ENCODE data around the gene TMEM269.

TMEM269 gene

DNA sequence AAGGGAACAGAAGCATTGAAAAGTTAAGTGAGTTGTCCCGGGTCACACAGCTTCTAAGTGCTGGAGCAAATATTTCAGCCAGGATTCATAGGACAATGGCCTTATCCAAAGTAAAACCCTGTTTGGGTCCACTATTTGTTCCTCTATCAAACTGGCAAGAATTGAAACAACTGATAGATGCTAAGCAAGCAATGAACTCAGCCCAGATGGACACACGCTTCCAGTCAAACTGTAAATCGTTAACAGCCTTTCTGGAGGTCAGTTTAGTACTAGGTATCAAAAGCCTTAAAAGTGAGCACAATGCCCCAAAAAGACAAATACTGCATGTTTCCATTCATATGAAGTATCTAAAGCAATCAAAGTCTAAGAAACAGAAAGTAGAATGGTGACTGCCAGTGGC, 33.2 kb downstream of the TMEM269 start:
- no peak overlapping the region for H3K4me3 ChIP-seq (ENCODE audit: low read length)
- H3K79me2 ChIP-seq (ENCODE audit: low read length) = no peaks in the 10 kb centered on the region
- H3K4me1 ChIP-seq (ENCODE audit: low read length) = peaks cover 6% of the 10 kb centered on the region
- no peak for DNase-seq
- no peaks in the 10 kb centered on the region for H3K27me3 ChIP-seq (replicated peaks; ENCODE audit: insufficient read depth, low read length)
- no peaks in the 10 kb centered on the region for H4K20me1 ChIP-seq (ENCODE audit: insufficient read depth, low read length)
- TF ChIP-seq EZH2phosphoT487 (IDR thresholded peaks at IDR 0.05; ENCODE audit: low read length) (no peak), CTCF (IDR thresholded peaks at IDR 0.05; ENCODE audit: low read length) (no peak), EZH2 (optimal IDR thresholded peaks at IDR 0.05; ENCODE audit: low read depth, low read length) (no peak)
- peaks cover 8% of the 10 kb centered on the region; the same call in 1 of the 2 replicates for H3F3A ChIP-seq (ENCODE audit: insufficient read depth, low read length)
- no peak overlapping the region for H3K9ac ChIP-seq (ENCODE audit: low read length)
- no peak overlapping the region for H2AFZ ChIP-seq (ENCODE audit: low read length)
- H3K4me2 ChIP-seq (ENCODE audit: low read depth, low read length) = no peak overlapping the region
- H3K36me3 ChIP-seq (replicated peaks; ENCODE audit: insufficient read depth, low read length) = no peaks in the 10 kb centered on the region
- H3K9me3 ChIP-seq (replicated peaks; ENCODE audit: insufficient read depth, low read length) = no peaks in the 10 kb centered on the region
- H3K27ac ChIP-seq (ENCODE audit: low read length) = no peak overlapping the region
- no peaks in the 10 kb centered on the region for H3K9me2 ChIP-seq (replicated peaks; ENCODE audit: insufficient read depth, low read length)

DNA sequence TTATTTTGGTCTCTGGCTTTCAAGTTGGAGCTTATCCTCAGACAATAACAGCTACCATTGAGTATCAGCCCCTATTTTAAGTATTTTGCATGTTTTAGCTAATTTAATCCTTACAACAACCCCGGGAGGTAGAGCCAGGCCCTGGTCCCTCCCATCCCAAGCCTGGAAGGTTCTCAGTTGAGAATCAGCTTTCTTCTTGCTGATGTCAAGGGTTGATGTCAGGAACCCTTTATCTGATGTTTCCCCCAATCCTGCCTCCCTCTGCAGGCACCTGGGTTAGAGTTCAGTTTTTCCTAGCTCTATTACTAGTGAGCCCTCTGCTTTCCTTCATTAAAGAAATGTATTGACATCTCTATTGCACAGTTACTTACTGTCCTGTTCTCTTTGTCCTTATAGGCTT, 36.0 kb downstream of the TMEM269 start:
- Histone ChIP-seq H3K27ac (ENCODE audit: low read length) (no peak overlapping the region), H3K4me3 (ENCODE audit: low read length) (no peak overlapping the region), H3K27me3 (replicated peaks; ENCODE audit: insufficient read depth, low read length) (no peaks in the 10 kb centered on the region), H3K9ac (ENCODE audit: low read length) (no peak overlapping the region), H3F3A (ENCODE audit: insufficient read depth, low read length) (peaks cover 8% of the 10 kb centered on the region; the same call in 1 of the 2 replicates), H3K4me2 (ENCODE audit: low read depth, low read length) (no peak overlapping the region), H4K20me1 (ENCODE audit: insufficient read depth, low read length) (no peaks in the 10 kb centered on the region), H3K4me1 (ENCODE audit: low read length) (peaks cover 5% of the 10 kb centered on the region), H3K9me2 (replicated peaks; ENCODE audit: insufficient read depth, low read length) (no peaks in the 10 kb centered on the region), H3K9me3 (replicated peaks; ENCODE audit: insufficient read depth, low read length) (no peaks in the 10 kb centered on the region), H3K36me3 (replicated peaks; ENCODE audit: insufficient read depth, low read length) (no peaks in the 10 kb centered on the region), H2AFZ (ENCODE audit: low read length) (no peak overlapping the region), H3K79me2 (ENCODE audit: low read length) (no peaks in the 10 kb centered on the region)
- TF ChIP-seq EZH2 (optimal IDR thresholded peaks at IDR 0.05; ENCODE audit: low read depth, low read length) = no peak
- no peak for TF ChIP-seq EZH2phosphoT487 (IDR thresholded peaks at IDR 0.05; ENCODE audit: low read length)
- TF ChIP-seq CTCF (IDR thresholded peaks at IDR 0.05; ENCODE audit: low read length) = no peak
- DNase-seq = no peak

GRCh38 chr1:42821690-42822089, 36.9 kb downstream of the TMEM269 start:
- no peak for DNase-seq
- Histone ChIP-seq H3K27ac (ENCODE audit: low read length) (no peak overlapping the region), H3K4me3 (ENCODE audit: low read length) (no peak overlapping the region), H3K9me3 (replicated peaks; ENCODE audit: insufficient read depth, low read length) (no peaks in the 10 kb centered on the region), H3K4me2 (ENCODE audit: low read depth, low read length) (no peak overlapping the region), H3K9ac (ENCODE audit: low read length) (no peak overlapping the region), H3K79me2 (ENCODE audit: low read length) (no peaks in the 10 kb centered on the region), H2AFZ (ENCODE audit: low read length) (no peak overlapping the region), H3K9me2 (replicated peaks; ENCODE audit: insufficient read depth, low read length) (no peaks in the 10 kb centered on the region), H3K4me1 (ENCODE audit: low read length) (no peaks in the 10 kb centered on the region), H3K36me3 (replicated peaks; ENCODE audit: insufficient read depth, low read length) (no peaks in the 10 kb centered on the region), H3F3A (ENCODE audit: insufficient read depth, low read length) (peaks cover under 1% of the 10 kb centered on the region; the same call in 1 of the 2 replicates), H3K27me3 (replicated peaks; ENCODE audit: insufficient read depth, low read length) (no peaks in the 10 kb centered on the region), H4K20me1 (ENCODE audit: insufficient read depth, low read length) (no peaks in the 10 kb centered on the region)
- no peak for TF ChIP-seq EZH2phosphoT487 (IDR thresholded peaks at IDR 0.05; ENCODE audit: low read length)
- no peak for TF ChIP-seq CTCF (IDR thresholded peaks at IDR 0.05; ENCODE audit: low read length)

Measured in MM.1S (cell line).